ENCODE data around the gene GPC1. TPM values are rescaled to one million over a fixed set of nuclear protein-coding genes. Genes with fewer than 3 reads are reported as not detected.
"Not testable (repeated sequence)": the region's sequence is repeated elsewhere in the genome, so short reads cannot be mapped to it uniquely, and the experiment has no call there.

GPC1 gene
- polyA plus RNA-seq, 5 donors = 23.0 to 57.5 (median 34.6) TPM

- DNase-seq = not testable (repeated sequence)
These were observed 61.6 kb downstream of the GPC1 start for GRCh38 chr2:240497082-240497481.

GRCh38 chr2:240498171-240498957 is 62.9 kb downstream of the GPC1 start:
- no peak for DNase-seq

- no peak for DNase-seq
These were observed 63.4 kb downstream of the GPC1 start for GRCh38 chr2:240498958-240499260.

GRCh38 chr2:240499309-240500301 is 64.1 kb downstream of the GPC1 start:
- no peak for DNase-seq

- DNase-seq = no peak
These were observed 65.3 kb downstream of the GPC1 start for GRCh38 chr2:240500561-240501423.

- no peak for DNase-seq
These were observed 66.1 kb downstream of the GPC1 start for GRCh38 chr2:240501531-240501991.

- DNase-seq = no peak
These were observed 66.6 kb downstream of the GPC1 start for GRCh38 chr2:240502059-240502429.

- DNase-seq = no peak
These were observed 67.1 kb downstream of the GPC1 start for GRCh38 chr2:240502430-240503121.

- DNase-seq = no peak
These were observed 67.9 kb downstream of the GPC1 start for GRCh38 chr2:240503375-240503774.

GRCh38 chr2:240503848-240504247 is 68.4 kb downstream of the GPC1 start:
- no peak for DNase-seq

- no peak for DNase-seq
These were observed 70.4 kb downstream of the GPC1 start for GRCh38 chr2:240505910-240506309.

GRCh38 chr2:240506406-240507059 is 71.1 kb downstream of the GPC1 start:
- DNase-seq = no peak

GRCh38 chr2:240507060-240507777 is 71.8 kb downstream of the GPC1 start:
- no peak for DNase-seq

- no peak for DNase-seq
These were observed 72.4 kb downstream of the GPC1 start for GRCh38 chr2:240507778-240508251.

- no peak for DNase-seq
These were observed 73.5 kb downstream of the GPC1 start for GRCh38 chr2:240508832-240509545.

- DNase-seq = no peak
These were observed 74.4 kb downstream of the GPC1 start for GRCh38 chr2:240509667-240510512.

- DNase-seq = no peak
These were observed 75.2 kb downstream of the GPC1 start for GRCh38 chr2:240510513-240511210.

Data from right lung (tissue), 5 donors.